OCI-LY7 (cell line): ENCODE data around the gene TENT5D. TPM values are rescaled to one million over a fixed set of nuclear protein-coding genes. Genes with fewer than 3 reads are reported as not detected.

Experiments used
- BruUV-seq: library from RNA; stranded (reverse); fragments of 400-500 nt; replicated peaks from 2 replicates; lab custom pipeline; 2021; lab: Mats Ljungman, UMichigan
- CTCF ChIA-PET: fragments of 300-600 bp; sonication (Branson Sonifier 250); formaldehyde crosslinking; loops from one replicate; lab custom pipeline; 2022; ENCODE audit warnings: antibody characterized with exemption; ENCODE audit not compliant: unreplicated experiment; lab: Charles Lee
- POLR2A ChIA-PET: fragments of 300-600 bp; sonication (Branson Sonifier 250); formaldehyde crosslinking; loops from one replicate; lab custom pipeline; 2022; ENCODE audit warnings: antibody characterized with exemption; lab: Charles Lee
- DNase-seq: peaks from one replicate; pipeline ENCODE4 v3.0.0-alpha.2; 2015; ENCODE audit warnings: low spot score
- H2AFZ ChIP-seq: fragments of 200-600 bp; sonication (generic), shearing (Covaris generic); 2 replicates; pipeline ENCODE4 v1.6.1; 2014; ENCODE audit warnings: mild to moderate bottlenecking, antibody characterized with exemption, low read length, moderate library complexity
- H3K27ac ChIP-seq: fragments of 200-600 bp; sonication (generic); 2 replicates; pipeline ENCODE4 v1.5.1; 2014; ENCODE audit warnings: mixed run types, low read depth, mild to moderate bottlenecking, moderate library complexity, low read length, inconsistent platforms; ENCODE audit not compliant: poor library complexity, severe bottlenecking
- H3K36me3 ChIP-seq: fragments of 200-600 bp; sonication (generic); 2 replicates; pipeline ENCODE4 v1.6.1; 2014; ENCODE audit warnings: mild to moderate bottlenecking, antibody characterized with exemption, low read length, moderate library complexity, mixed read lengths; ENCODE audit not compliant: insufficient read depth
- H3K4me1 ChIP-seq: fragments of 200-600 bp; sonication (generic); 2 replicates; pipeline ENCODE4 v1.5.1; 2014; ENCODE audit warnings: mild to moderate bottlenecking, low read length; ENCODE audit not compliant: insufficient read depth, poor library complexity, severe bottlenecking
- H3K4me2 ChIP-seq: fragments of 200-600 bp; sonication (generic); 2 replicates; pipeline ENCODE4 v1.6.1; 2014; ENCODE audit warnings: mild to moderate bottlenecking, low read length
- H3K4me3 ChIP-seq: fragments of 200-600 bp; sonication (generic); 2 replicates; pipeline ENCODE4 v1.5.1; 2014; ENCODE audit warnings: mild to moderate bottlenecking, low read depth, low read length; ENCODE audit not compliant: poor library complexity, severe bottlenecking
- H3K79me2 ChIP-seq: fragments of 200-600 bp; sonication (generic); 2 replicates; pipeline ENCODE4 v1.6.1; 2016; ENCODE audit warnings: low read depth, mild to moderate bottlenecking, low read length, moderate library complexity, mixed read lengths; ENCODE audit not compliant: insufficient read depth
- H3K9me2 ChIP-seq: fragments of 200-600 bp; sonication (generic); 2 replicates; pipeline ENCODE4 v1.6.1; 2016; ENCODE audit warnings: mild to moderate bottlenecking, low read length, mixed read lengths; ENCODE audit not compliant: insufficient read depth
- H3K9me3 ChIP-seq: fragments of 200-600 bp; sonication (generic); 2 replicates; pipeline ENCODE4 v1.6.1; 2014; ENCODE audit warnings: mild to moderate bottlenecking, mixed run types, low read length, mixed read lengths
- H4K20me1 ChIP-seq: fragments of 200-600 bp; sonication (generic); 2 replicates; pipeline ENCODE4 v1.6.1; 2014; ENCODE audit warnings: mild to moderate bottlenecking, antibody characterized with exemption, low read length, moderate library complexity, mixed read lengths; ENCODE audit not compliant: insufficient read depth
- EZH2phosphoT487 ChIP-seq: fragments of 200-600 bp; sonication (generic); IDR thresholded peaks from 2 replicates; pipeline ENCODE4 v1.6.1; 2018; ENCODE audit warnings: low read depth, borderline replicate concordance, mild to moderate bottlenecking, mixed run types, antibody characterized with exemption, low read length, moderate library complexity, mixed read lengths
- intact Hi-C: fragments of 100-400 bp; cut with micrococcal nuclease; formaldehyde crosslinking; loops from one replicate; pipeline ENCODE4 v1.10.0; 2022; ENCODE audit not compliant: unreplicated experiment
- total RNA-seq, 2 experiments: library from RNA; depleted of rRNA in 1 of 2; stranded (reverse); fragments of >200 nt in 1 of 2; shearing (Covaris generic) in 1 of 2; gene quantifications; 2 replicates each; pipeline ENCODE4 v1.2.3, GENCODE V29; 2014 to 2022
- TF ChIP-seq, protein P1 (sequence below): fragments of 200-600 bp; sonication (generic); conservative IDR thresholded peaks from 2 replicates; pipeline ENCODE4 v1.5.1; 2014; ENCODE audit warnings: mild to moderate bottlenecking, antibody characterized with exemption, low read length, moderate library complexity, mixed read lengths

The TENT5D gene
- total RNA-seq, 2 experiments from 2014 or later: not detected

DNA sequence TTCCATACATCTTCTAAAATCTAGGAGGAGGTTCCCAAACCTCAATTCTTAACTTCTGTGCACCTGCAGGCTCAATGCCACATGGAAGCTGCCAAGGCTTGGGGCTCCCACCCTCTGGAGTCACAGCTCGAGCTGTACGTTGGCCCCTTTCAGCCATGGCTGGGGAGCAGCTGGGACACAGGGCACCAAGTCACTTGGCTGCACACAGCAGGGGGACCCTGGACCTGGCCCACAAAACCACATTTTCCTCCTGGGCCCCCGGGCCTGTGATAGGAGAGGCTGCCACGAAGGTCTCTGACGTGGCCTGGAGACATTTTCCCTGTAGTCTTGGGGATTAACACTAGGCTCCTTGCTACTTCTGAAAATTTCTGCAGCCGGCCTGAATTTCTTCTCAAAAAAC, 8.2 kb upstream of the TENT5D start:
- H3K4me1 ChIP-seq: no peaks in the 10 kb centered on the region
- CTCF ChIA-PET: no interaction called here
- H3K36me3 ChIP-seq: no peaks in the 10 kb centered on the region
- H3K4me2 ChIP-seq: no peak overlapping the region
- no peak overlapping the region for H3K27ac ChIP-seq
- H3K9me2 ChIP-seq: no peaks in the 10 kb centered on the region
- no peak overlapping the region for H2AFZ ChIP-seq
- no peaks in the 10 kb centered on the region for H3K79me2 ChIP-seq
- POLR2A ChIA-PET: no interaction called here
- no peak for DNase-seq
- intact Hi-C loops: no loop called here
- BruUV-seq: no TSS peak
- H3K9me3 ChIP-seq: no peaks in the 10 kb centered on the region
- no peaks in the 10 kb centered on the region for H4K20me1 ChIP-seq
- no peak overlapping the region for H3K4me3 ChIP-seq
- TF ChIP-seq, protein P1, sequence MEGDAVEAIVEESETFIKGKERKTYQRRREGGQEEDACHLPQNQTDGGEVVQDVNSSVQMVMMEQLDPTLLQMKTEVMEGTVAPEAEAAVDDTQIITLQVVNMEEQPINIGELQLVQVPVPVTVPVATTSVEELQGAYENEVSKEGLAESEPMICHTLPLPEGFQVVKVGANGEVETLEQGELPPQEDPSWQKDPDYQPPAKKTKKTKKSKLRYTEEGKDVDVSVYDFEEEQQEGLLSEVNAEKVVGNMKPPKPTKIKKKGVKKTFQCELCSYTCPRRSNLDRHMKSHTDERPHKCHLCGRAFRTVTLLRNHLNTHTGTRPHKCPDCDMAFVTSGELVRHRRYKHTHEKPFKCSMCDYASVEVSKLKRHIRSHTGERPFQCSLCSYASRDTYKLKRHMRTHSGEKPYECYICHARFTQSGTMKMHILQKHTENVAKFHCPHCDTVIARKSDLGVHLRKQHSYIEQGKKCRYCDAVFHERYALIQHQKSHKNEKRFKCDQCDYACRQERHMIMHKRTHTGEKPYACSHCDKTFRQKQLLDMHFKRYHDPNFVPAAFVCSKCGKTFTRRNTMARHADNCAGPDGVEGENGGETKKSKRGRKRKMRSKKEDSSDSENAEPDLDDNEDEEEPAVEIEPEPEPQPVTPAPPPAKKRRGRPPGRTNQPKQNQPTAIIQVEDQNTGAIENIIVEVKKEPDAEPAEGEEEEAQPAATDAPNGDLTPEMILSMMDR: no peak
- TF ChIP-seq EZH2phosphoT487: no peak

- ChIA-PET POLR2A (no interaction called here), CTCF (no interaction called here)
- Histone ChIP-seq H3K9me2 (no peaks in the 10 kb centered on the region), H3K4me3 (no peak overlapping the region), H3K9me3 (no peaks in the 10 kb centered on the region), H3K27ac (no peak overlapping the region), H3K4me1 (no peaks in the 10 kb centered on the region), H3K36me3 (no peaks in the 10 kb centered on the region), H3K79me2 (no peaks in the 10 kb centered on the region), H4K20me1 (no peaks in the 10 kb centered on the region), H3K4me2 (no peak overlapping the region), H2AFZ (no peak overlapping the region)
- DNase-seq: no peak
- intact Hi-C loops: no loop called here
- TF ChIP-seq EZH2phosphoT487: no peak
- TF ChIP-seq, protein P1: no peak
- BruUV-seq: no TSS peak
Measured at GRCh38 chrX:80423000-80423399, 2.8 kb downstream of the TENT5D start.

DNA sequence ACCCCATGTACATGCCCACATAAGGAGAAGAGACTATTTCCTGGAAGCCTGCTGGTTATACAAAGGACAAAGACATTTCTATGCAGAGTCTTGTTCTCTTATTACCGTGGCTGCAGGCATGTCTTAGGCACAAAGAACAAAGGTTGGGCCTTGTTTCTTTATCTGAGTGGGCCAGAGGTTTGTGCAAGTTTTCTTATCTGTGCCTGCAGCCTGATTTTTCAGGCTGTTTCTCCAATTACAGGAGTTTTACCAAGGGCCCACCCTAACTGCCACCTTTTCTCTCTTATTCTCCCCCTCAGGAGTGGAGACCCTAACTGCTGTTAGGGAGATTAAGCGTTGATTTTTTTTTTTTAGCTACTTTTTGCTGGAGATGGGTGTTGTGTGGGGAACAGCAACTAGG, 3.5 kb downstream of the TENT5D start:
- no TSS peak for BruUV-seq

More for the DNA sequence above, 3.5 kb downstream of the TENT5D start:
- Histone ChIP-seq H2AFZ (no peak overlapping the region), H3K4me2 (no peak overlapping the region), H3K4me1 (no peaks in the 10 kb centered on the region), H3K27ac (no peak overlapping the region), H3K79me2 (no peaks in the 10 kb centered on the region), H3K9me3 (no peaks in the 10 kb centered on the region), H3K36me3 (no peaks in the 10 kb centered on the region), H3K9me2 (no peaks in the 10 kb centered on the region), H4K20me1 (no peaks in the 10 kb centered on the region), H3K4me3 (no peak overlapping the region)
- ChIA-PET POLR2A (no interaction called here), CTCF (no interaction called here)
- no peak for TF ChIP-seq EZH2phosphoT487
- TF ChIP-seq, protein P1: no peak
- no peak for DNase-seq
- intact Hi-C loops: no loop called here
